Caco-2 (cell line): ENCODE results near the gene ZNF157. TPM values are rescaled to one million over a fixed set of nuclear protein-coding genes. Genes with fewer than 3 reads are reported as not detected.

ENCODE experiments used
- BruUV-seq: library from RNA; stranded (reverse); fragments of 400-500 nt; replicated peaks from 2 replicates; lab custom pipeline; 2021; lab: Mats Ljungman, UMichigan
- CTCF ChIA-PET: fragments of 300-600 bp; sonication (Branson Sonifier 250); formaldehyde crosslinking; loops from one replicate; lab custom pipeline; 2022; ENCODE audit warnings: antibody characterized with exemption; lab: Charles Lee
- POLR2A ChIA-PET: fragments of 300-600 bp; sonication (Branson Sonifier 250); formaldehyde crosslinking; loops from one replicate; lab custom pipeline; 2022; ENCODE audit warnings: antibody characterized with exemption; lab: Charles Lee
- DNase-seq, 2 experiments: peaks; one replicate each; pipeline versions ENCODE4 v3.0.0 to v3.0.0-alpha.2; 2020 to 2022
- H3K27me3 ChIP-seq: replicated peaks from 2 replicates; pipeline ENCODE4 v1.6.0; 2011; ENCODE audit warnings: low read length; ENCODE audit not compliant: control insufficient read depth, insufficient read depth
- H3K36me3 ChIP-seq: 2 replicates; pipeline ENCODE4 v1.5.1; 2011; ENCODE audit warnings: low read length; ENCODE audit not compliant: control insufficient read depth, insufficient read depth
- H3K4me1 ChIP-seq: fragments of 250-450 bp; sonication (Bioruptor Pico); 2 replicates; pipeline ENCODE4 v1.5.1; 2020; ENCODE audit warnings: mild to moderate bottlenecking
- H3K4me3 ChIP-seq: 2 replicates; pipeline ENCODE4 v1.5.1; 2011; ENCODE audit warnings: low read depth, mild to moderate bottlenecking, control low read depth, low read length
- H3K9me3 ChIP-seq: fragments of 250-450 bp; sonication (Bioruptor Pico); 2 replicates; pipeline ENCODE4 v1.5.1; 2020; ENCODE audit warnings: mild to moderate bottlenecking, moderate library complexity
- H3K27ac Mint-ChIP-seq: one replicate; pipeline ENCODE4 v1.8.0; 2022; ENCODE audit warnings: mixed read lengths; ENCODE audit not compliant: unreplicated experiment
- H3K27me3 Mint-ChIP-seq: one replicate; pipeline ENCODE4 v1.8.0; 2022; ENCODE audit warnings: mixed read lengths; ENCODE audit not compliant: insufficient read depth, unreplicated experiment
- H3K36me3 Mint-ChIP-seq: one replicate; pipeline ENCODE4 v1.8.0; 2022; ENCODE audit warnings: mild to moderate bottlenecking, mixed read lengths; ENCODE audit not compliant: insufficient read depth, unreplicated experiment
- H3K4me1 Mint-ChIP-seq: one replicate; pipeline ENCODE4 v1.8.0; 2022; ENCODE audit warnings: low read depth, mixed read lengths; ENCODE audit not compliant: unreplicated experiment
- H3K4me3 Mint-ChIP-seq: one replicate; pipeline ENCODE4 v1.8.0; 2022; ENCODE audit warnings: mild to moderate bottlenecking, moderate library complexity, mixed read lengths; ENCODE audit not compliant: unreplicated experiment
- H3K9me3 Mint-ChIP-seq: one replicate; pipeline ENCODE4 v1.8.0; 2022; ENCODE audit warnings: mixed read lengths; ENCODE audit not compliant: unreplicated experiment
- intact Hi-C: fragments of 100-400 bp; cut with micrococcal nuclease; formaldehyde crosslinking; loops from one replicate; pipeline ENCODE4 v1.10.0; 2022; ENCODE audit not compliant: unreplicated experiment
- total RNA-seq: library from RNA; stranded (reverse); gene quantifications from 2 replicates; pipeline ENCODE4 v1.2.3, GENCODE V29; 2022
- TF ChIP-seq, protein P1 (sequence below), 2 experiments: fragments of 200-600 bp in 1 of 2; IDR thresholded peaks; 1 replicate in 1 of 2; 2 replicates in 1 of 2; pipeline versions ENCODE4 v1.5.1 to v1.8.0; 2011 to 2022; ENCODE audit warnings: antibody characterized with exemption in 1 of 2, control low read depth in 1 of 2, inconsistent platforms in 1 of 2, low read depth in 1 of 2, low read length in 1 of 2, mild to moderate bottlenecking in 1 of 2, moderate library complexity in 1 of 2; ENCODE audit not compliant: insufficient read depth in 1 of 2, severe bottlenecking in 1 of 2, unreplicated experiment in 1 of 2

The ZNF157 gene
- total RNA-seq, 1 experiment from 2014 or later = not detected

DNA sequence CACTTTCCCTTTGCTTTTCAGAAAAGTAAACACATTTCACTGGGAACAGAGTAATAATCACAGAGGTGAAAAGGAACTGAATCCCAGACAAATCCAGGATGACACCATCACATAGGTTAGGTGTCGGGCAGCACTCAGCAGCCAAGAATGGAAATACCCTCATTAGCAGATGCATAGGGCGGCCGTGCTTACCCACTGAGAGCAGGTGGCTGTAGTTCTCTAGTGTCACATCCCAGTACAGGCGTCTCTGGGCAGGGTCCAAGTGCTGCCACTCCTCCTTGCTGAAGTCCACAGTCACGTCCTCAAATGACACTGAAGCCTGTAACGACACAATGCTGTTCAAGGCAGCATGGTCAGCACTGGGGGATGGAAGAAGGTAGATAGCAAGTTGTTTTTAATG lies 85.7 kb downstream of the ZNF157 start:
- Mint-ChIP-seq H3K36me3 (peaks cover 33% of the 10 kb centered on the region), H3K4me3 (no peak overlapping the region), H3K27me3 (no peaks in the 10 kb centered on the region), H3K4me1 (no peaks in the 10 kb centered on the region), H3K27ac (no peak overlapping the region), H3K9me3 (no peaks in the 10 kb centered on the region)
- Histone ChIP-seq H3K9me3 (no peaks in the 10 kb centered on the region), H3K4me3 (no peak overlapping the region), H3K36me3 (no peaks in the 10 kb centered on the region), H3K4me1 (no peaks in the 10 kb centered on the region), H3K27me3 (no peaks in the 10 kb centered on the region)
- intact Hi-C loops = no loop called here
- ChIA-PET CTCF (no interaction called here), POLR2A (no interaction called here)
- BruUV-seq = no TSS peak
- TF ChIP-seq, protein P1, sequence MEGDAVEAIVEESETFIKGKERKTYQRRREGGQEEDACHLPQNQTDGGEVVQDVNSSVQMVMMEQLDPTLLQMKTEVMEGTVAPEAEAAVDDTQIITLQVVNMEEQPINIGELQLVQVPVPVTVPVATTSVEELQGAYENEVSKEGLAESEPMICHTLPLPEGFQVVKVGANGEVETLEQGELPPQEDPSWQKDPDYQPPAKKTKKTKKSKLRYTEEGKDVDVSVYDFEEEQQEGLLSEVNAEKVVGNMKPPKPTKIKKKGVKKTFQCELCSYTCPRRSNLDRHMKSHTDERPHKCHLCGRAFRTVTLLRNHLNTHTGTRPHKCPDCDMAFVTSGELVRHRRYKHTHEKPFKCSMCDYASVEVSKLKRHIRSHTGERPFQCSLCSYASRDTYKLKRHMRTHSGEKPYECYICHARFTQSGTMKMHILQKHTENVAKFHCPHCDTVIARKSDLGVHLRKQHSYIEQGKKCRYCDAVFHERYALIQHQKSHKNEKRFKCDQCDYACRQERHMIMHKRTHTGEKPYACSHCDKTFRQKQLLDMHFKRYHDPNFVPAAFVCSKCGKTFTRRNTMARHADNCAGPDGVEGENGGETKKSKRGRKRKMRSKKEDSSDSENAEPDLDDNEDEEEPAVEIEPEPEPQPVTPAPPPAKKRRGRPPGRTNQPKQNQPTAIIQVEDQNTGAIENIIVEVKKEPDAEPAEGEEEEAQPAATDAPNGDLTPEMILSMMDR (IDR thresholded peaks at IDR 0.05; ENCODE audit: insufficient read depth in 1 of 2, low read depth in 1 of 2, low read length in 1 of 2, severe bottlenecking in 1 of 2, unreplicated experiment in 1 of 2) = no peak
- no peak for DNase-seq

DNA sequence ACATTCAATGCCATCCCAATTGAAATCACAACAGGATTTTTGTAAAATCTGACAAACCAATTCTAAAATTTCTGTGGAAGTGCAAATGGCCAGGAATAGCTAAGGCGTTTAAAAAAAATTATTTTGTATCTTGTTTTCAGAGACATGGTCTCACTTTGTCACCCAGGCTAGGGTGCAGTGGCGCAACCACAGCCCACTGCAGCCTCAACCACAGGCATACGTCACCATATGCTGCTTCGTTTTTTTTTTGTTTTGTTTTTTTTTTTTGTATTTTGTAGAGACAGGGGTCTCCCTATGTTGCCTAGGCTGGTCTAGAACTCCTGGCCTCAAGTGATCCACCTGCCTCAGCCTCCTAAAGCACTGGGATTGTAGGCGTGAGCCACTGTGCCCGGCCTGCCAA lies 88.2 kb downstream of the ZNF157 start:
- intact Hi-C loops = no loop called here
- Histone ChIP-seq H3K9me3 (no peaks in the 10 kb centered on the region), H3K4me1 (no peaks in the 10 kb centered on the region), H3K4me3 (no peak overlapping the region), H3K27me3 (no peaks in the 10 kb centered on the region), H3K36me3 (no peaks in the 10 kb centered on the region)
- Mint-ChIP-seq H3K36me3 (peaks cover 33% of the 10 kb centered on the region), H3K4me1 (no peaks in the 10 kb centered on the region), H3K9me3 (no peaks in the 10 kb centered on the region), H3K27me3 (no peaks in the 10 kb centered on the region), H3K27ac (no peak overlapping the region), H3K4me3 (no peak overlapping the region)
- POLR2A ChIA-PET = no interaction called here
- TF ChIP-seq, protein P1 (IDR thresholded peaks at IDR 0.05; ENCODE audit: insufficient read depth in 1 of 2, low read depth in 1 of 2, low read length in 1 of 2, severe bottlenecking in 1 of 2, unreplicated experiment in 1 of 2) = no peak
- CTCF ChIA-PET = no interaction called here
- BruUV-seq = no TSS peak
- no peak for DNase-seq

DNA sequence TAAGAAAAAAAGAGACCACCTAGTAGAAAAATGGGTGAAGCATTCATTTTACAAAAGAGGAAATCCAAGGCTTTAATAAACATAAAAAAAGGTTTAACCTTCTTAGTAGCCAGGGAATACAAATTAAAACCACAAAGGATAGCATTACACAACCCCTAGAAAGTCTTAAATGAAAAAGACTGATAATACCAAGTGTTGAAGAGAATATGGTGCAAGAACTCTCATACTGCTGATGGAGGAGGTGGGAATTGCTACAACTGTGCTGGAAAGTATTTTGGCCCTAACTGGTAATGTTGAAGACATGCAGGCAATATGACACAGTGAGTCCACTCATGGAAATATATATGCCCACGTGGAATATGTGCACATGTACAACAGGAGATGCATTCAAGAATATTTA lies 90.2 kb downstream of the ZNF157 start:
- no peak overlapping the region for H3K4me3 ChIP-seq
- TF ChIP-seq, protein P1 (IDR thresholded peaks at IDR 0.05; ENCODE audit: insufficient read depth in 1 of 2, low read depth in 1 of 2, low read length in 1 of 2, severe bottlenecking in 1 of 2, unreplicated experiment in 1 of 2) = no peak
- Mint-ChIP-seq H3K27me3 (no peaks in the 10 kb centered on the region), H3K4me3 (no peak overlapping the region), H3K36me3 (peaks cover 18% of the 10 kb centered on the region), H3K27ac (no peak overlapping the region), H3K4me1 (no peaks in the 10 kb centered on the region), H3K9me3 (no peaks in the 10 kb centered on the region)
- POLR2A ChIA-PET = no interaction called here
- no peak for DNase-seq
- no peaks in the 10 kb centered on the region for H3K4me1 ChIP-seq
- no TSS peak for BruUV-seq
- intact Hi-C loops = no loop called here
- CTCF ChIA-PET = no interaction called here
- H3K9me3 ChIP-seq = no peaks in the 10 kb centered on the region
- no peaks in the 10 kb centered on the region for H3K36me3 ChIP-seq
- H3K27me3 ChIP-seq = no peaks in the 10 kb centered on the region

Other genes starting within 250 kb of the ZNF157 start
- 120 and 129 TPM in 2 replicates for gene NDUFB11, start 225.9 kb upstream of the ZNF157 start, total RNA-seq
- 41.0 and 41.2 TPM in 2 replicates for gene RBM10, start 225.4 kb upstream of the ZNF157 start, total RNA-seq
- gene UBA1, start 176.7 kb upstream of the ZNF157 start, total RNA-seq = 156 and 157 TPM in 2 replicates
- gene CDK16, start 151.9 kb upstream of the ZNF157 start, total RNA-seq = 117 and 129 TPM in 2 replicates
- 57.5 and 61.2 TPM in 2 replicates for gene USP11, start 137.6 kb upstream of the ZNF157 start, total RNA-seq
- 5.1 and 6.6 TPM in 2 replicates for gene ZNF41, start 112.6 kb downstream of the ZNF157 start, total RNA-seq
- gene ARAF, start 190.6 kb downstream of the ZNF157 start, total RNA-seq = 65.4 and 68.5 TPM in 2 replicates
- 3.9 and 5.0 TPM in 2 replicates for gene TIMP1, start 211.9 kb downstream of the ZNF157 start, total RNA-seq
- not detected in 2 replicates for gene SYN1, start 249.3 kb downstream of the ZNF157 start, total RNA-seq